OCI-LY1 (cell line): ENCODE data around the gene TRIM77.
"Not testable (repeated sequence)": the region's sequence is repeated elsewhere in the genome, so short reads cannot be mapped to it uniquely, and the experiment has no call there.

Experiments
- EZH2 ChIP-seq: fragments of 200-600 bp; sonication (generic), shearing (Covaris generic); IDR thresholded peaks from 2 replicates; pipeline ENCODE4 v1.8.0; 2017; ENCODE audit warnings: borderline replicate concordance, mixed run types, mild to moderate bottlenecking, antibody characterized with exemption, low read length, moderate library complexity, mixed read lengths
- TF ChIP-seq, protein P1 (sequence below): fragments of 200-600 bp; sonication (generic), shearing (Covaris generic); IDR thresholded peaks from 2 replicates; pipeline ENCODE4 v1.5.1; 2017; ENCODE audit warnings: mild to moderate bottlenecking, antibody characterized with exemption, low read length, moderate library complexity, mixed read lengths

GRCh38 chr11:89675948-89676347 lies 34.2 kb upstream of the TRIM77 start:
- TF ChIP-seq, protein P1, sequence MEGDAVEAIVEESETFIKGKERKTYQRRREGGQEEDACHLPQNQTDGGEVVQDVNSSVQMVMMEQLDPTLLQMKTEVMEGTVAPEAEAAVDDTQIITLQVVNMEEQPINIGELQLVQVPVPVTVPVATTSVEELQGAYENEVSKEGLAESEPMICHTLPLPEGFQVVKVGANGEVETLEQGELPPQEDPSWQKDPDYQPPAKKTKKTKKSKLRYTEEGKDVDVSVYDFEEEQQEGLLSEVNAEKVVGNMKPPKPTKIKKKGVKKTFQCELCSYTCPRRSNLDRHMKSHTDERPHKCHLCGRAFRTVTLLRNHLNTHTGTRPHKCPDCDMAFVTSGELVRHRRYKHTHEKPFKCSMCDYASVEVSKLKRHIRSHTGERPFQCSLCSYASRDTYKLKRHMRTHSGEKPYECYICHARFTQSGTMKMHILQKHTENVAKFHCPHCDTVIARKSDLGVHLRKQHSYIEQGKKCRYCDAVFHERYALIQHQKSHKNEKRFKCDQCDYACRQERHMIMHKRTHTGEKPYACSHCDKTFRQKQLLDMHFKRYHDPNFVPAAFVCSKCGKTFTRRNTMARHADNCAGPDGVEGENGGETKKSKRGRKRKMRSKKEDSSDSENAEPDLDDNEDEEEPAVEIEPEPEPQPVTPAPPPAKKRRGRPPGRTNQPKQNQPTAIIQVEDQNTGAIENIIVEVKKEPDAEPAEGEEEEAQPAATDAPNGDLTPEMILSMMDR, result not testable (repeated sequence)
- not testable (repeated sequence) for TF ChIP-seq EZH2
